ENCODE data around the gene DOK4.

DNA sequence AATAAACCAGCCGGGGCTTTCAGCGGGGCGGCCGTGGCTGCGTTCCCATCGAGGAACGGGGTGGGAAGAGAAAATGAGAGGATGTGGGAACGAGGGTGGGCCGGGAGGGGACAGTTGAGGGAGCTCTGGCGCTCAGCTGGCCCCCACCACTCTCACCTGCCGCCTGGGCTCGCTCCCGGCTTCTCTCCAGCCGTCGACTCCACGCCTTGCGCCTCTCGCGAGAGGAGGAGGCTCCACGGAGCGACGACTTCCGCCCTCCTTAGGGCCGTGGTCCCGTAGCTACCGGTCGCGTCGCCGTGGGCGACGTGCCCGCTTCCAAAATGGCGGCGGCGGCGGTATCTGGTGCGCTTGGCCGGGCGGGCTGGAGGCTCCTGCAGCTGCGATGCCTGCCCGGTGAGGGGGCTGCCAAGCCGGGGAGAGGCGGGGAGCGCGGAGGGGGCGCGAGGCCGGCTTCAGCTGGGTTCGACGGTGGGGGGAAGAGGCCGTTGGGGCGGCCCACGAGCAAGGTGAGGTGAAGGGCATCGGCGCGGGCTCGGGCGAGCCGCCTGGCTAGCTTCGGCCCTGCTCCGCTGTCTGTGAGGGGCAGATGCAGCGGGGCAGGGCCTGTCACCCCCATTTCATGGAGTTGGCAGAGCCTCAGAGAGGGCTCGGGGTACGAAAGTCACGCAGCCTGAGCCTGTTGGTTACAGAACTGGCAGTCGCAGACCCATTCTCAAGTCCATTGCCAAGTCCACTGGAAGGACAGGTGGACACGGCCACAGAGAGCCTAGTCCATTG, 38.9 kb downstream of the DOK4 start, which contains the start of the genes CIAPIN1 and COQ9:
- TF ChIP-seq, protein P1, sequence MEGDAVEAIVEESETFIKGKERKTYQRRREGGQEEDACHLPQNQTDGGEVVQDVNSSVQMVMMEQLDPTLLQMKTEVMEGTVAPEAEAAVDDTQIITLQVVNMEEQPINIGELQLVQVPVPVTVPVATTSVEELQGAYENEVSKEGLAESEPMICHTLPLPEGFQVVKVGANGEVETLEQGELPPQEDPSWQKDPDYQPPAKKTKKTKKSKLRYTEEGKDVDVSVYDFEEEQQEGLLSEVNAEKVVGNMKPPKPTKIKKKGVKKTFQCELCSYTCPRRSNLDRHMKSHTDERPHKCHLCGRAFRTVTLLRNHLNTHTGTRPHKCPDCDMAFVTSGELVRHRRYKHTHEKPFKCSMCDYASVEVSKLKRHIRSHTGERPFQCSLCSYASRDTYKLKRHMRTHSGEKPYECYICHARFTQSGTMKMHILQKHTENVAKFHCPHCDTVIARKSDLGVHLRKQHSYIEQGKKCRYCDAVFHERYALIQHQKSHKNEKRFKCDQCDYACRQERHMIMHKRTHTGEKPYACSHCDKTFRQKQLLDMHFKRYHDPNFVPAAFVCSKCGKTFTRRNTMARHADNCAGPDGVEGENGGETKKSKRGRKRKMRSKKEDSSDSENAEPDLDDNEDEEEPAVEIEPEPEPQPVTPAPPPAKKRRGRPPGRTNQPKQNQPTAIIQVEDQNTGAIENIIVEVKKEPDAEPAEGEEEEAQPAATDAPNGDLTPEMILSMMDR (IDR thresholded peaks at IDR 0.05; ENCODE audit: insufficient read depth, low read depth, low read length), result no peak
- no peak for TF ChIP-seq EZH2 (IDR thresholded peaks at IDR 0.05; ENCODE audit: insufficient read depth, low read length)
